ENCODE measurements around the gene IRF5. TPM values are rescaled to one million over a fixed set of nuclear protein-coding genes. Genes with fewer than 3 reads are reported as not detected.

Gene IRF5
- polyA plus RNA-seq, 1 donor (not counting 4 experiments of a cell fraction or from before 2014, with no cell fraction given), result 0.88 TPM

DNA sequence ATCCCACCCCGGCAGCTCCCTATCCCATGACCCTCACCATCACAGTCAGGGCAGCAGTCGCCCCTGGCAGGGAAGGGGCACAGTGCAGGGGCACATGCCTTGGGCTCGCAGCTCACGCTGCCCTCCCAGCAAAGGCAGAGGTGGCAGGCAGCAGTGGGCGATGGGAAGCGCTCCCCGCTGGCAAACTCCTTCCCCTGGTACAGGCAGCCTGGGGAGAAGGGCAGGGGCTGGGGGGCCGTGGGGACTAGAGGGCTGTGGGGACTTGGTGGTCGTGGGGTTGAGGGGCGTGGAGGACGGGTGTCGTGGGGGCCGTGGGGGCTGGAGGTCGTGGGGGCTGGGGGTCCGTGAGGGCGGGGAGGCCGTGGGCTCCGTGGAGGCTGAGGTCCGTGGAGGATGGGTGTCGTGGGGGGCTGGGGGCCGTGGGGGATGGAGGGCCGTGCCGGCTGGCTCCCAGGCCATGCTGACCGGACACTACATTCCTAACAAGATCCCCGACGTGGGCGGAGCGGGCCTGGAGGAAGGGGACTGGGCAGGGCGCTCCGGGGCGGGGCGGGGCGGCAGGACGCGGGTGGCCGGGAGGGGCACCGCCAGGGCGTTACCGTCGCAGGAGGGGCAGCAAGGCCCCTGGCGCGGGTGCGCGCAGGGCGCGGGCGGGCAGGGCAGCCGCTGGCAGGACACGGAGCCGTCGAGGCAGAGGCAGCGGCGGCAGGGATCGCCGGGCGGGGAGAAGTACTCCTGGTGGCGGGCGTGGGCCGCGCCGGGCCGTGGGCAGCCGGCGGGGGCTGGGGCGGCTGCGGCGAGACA is 47.2 kb upstream of the IRF5 start:
- TF ChIP-seq, protein P1, sequence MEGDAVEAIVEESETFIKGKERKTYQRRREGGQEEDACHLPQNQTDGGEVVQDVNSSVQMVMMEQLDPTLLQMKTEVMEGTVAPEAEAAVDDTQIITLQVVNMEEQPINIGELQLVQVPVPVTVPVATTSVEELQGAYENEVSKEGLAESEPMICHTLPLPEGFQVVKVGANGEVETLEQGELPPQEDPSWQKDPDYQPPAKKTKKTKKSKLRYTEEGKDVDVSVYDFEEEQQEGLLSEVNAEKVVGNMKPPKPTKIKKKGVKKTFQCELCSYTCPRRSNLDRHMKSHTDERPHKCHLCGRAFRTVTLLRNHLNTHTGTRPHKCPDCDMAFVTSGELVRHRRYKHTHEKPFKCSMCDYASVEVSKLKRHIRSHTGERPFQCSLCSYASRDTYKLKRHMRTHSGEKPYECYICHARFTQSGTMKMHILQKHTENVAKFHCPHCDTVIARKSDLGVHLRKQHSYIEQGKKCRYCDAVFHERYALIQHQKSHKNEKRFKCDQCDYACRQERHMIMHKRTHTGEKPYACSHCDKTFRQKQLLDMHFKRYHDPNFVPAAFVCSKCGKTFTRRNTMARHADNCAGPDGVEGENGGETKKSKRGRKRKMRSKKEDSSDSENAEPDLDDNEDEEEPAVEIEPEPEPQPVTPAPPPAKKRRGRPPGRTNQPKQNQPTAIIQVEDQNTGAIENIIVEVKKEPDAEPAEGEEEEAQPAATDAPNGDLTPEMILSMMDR (optimal IDR thresholded peaks at IDR 0.05 in 1 of 3, IDR thresholded peaks at IDR 0.05 in 1 of 3, conservative IDR thresholded peaks at IDR 0.05 in 1 of 3; ENCODE audit: extremely low read depth in 1 of 3, insufficient read depth in 2 of 3, low read length in 3 of 3), result no peak
- no peak for TF ChIP-seq EZH2 (IDR thresholded peaks at IDR 0.05; ENCODE audit: low read length)
- H3K4me2 ChIP-seq (ENCODE audit: control insufficient read depth, extremely low read depth, insufficient read depth, low read depth, low read length), result peak overlapping the region; percentile 16
- H3K9ac ChIP-seq (ENCODE audit: control insufficient read depth, extremely low read depth, insufficient read depth, low read length), result no peak overlapping the region
- no peak overlapping the region for H3K27ac ChIP-seq (ENCODE audit: control insufficient read depth, insufficient read depth, low read length)
- H3K9me3 ChIP-seq (ENCODE audit: control insufficient read depth, low read depth, low read length), result peaks cover 2% of the 10 kb centered on the region
- peak overlapping the region in 1 of 3 experiments; percentile 25 for H3K4me3 ChIP-seq (ENCODE audit: control insufficient read depth in 2 of 3, extremely low read depth in 1 of 3, insufficient read depth in 2 of 3, low read depth in 1 of 3, low read length in 3 of 3)
- FAIRE-seq (no peak), DNase-seq (ENCODE audit: low read depth, low spot score) (no peak)
- H3K27me3 ChIP-seq (ENCODE audit: control insufficient read depth, extremely low read depth, insufficient read depth, low read length), result no peaks in the 10 kb centered on the region
- H4K20me1 ChIP-seq (ENCODE audit: control insufficient read depth, extremely low read depth, insufficient read depth, low read length), result no peaks in the 10 kb centered on the region
- no peak overlapping the region for H2AFZ ChIP-seq (ENCODE audit: control insufficient read depth, low read length)
- H3K79me2 ChIP-seq (ENCODE audit: control insufficient read depth, insufficient read depth, low read length), result no peaks in the 10 kb centered on the region
- H3K9me1 ChIP-seq (ENCODE audit: control insufficient read depth, extremely low read depth, insufficient read depth, low read length), result no peaks in the 10 kb centered on the region
- peaks cover 25% of the 10 kb centered on the region for H3K4me1 ChIP-seq (ENCODE audit: control insufficient read depth, extremely low read depth, insufficient read depth, low read length)
- dilution Hi-C loops (cut with MboI; ENCODE audit: extremely low pct_ligation_motif_present, low sequenced_read_pairs), result no loop called here
- H3K36me3 ChIP-seq (ENCODE audit: control insufficient read depth in 2 of 2, extremely low read depth in 1 of 2, insufficient read depth in 2 of 2, low read length in 2 of 2), result no peaks in the 10 kb centered on the region

DNA sequence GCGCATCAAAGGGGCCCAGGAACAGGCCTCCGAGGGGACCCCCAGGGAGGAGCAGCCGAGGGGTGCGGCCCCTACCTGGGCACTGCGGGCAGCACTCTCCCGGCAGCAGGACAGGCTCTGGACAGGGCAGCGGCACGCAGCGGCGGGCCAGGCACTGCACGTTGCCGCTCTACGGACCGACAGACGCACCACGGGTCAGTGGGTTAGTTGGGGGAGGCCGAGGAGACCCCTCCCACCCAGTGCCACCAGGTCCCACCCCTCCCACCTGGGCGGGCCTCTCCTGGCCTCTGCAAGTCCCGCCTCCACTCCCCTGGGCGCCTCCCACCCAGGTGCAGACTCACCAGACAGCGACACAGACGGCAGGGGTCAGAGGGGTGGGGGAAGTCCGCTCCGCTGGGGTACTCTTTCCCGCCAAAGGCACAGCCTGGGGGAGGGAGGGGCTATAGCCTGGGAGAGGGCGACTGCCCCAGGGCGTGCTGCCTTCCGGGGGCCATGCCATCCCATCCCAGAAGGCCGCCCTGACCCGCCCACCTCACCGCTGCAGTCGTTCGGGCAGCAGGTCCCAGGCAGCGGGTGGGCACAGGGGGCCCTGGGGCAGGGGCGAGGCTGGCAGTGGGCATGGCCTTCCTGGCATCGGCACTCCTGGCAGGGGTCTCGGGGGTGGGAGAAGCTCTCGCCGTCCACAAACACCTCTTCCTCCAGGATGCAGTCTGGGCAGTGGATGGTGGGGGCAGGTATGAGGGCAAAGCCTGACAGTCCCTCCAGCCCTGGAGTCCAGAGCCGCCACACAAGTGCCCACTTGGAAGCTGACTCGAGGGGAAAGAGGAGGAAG is 46.4 kb upstream of the IRF5 start:
- Histone ChIP-seq H2AFZ (ENCODE audit: control insufficient read depth, low read length) (no peak overlapping the region), H3K9me1 (ENCODE audit: control insufficient read depth, extremely low read depth, insufficient read depth, low read length) (no peaks in the 10 kb centered on the region), H3K4me3 (ENCODE audit: control insufficient read depth in 2 of 3, extremely low read depth in 1 of 3, insufficient read depth in 2 of 3, low read depth in 1 of 3, low read length in 3 of 3) (peak overlapping the region in 1 of 3 experiments; percentile 25), H3K27ac (ENCODE audit: control insufficient read depth, insufficient read depth, low read length) (no peak overlapping the region), H3K27me3 (ENCODE audit: control insufficient read depth, extremely low read depth, insufficient read depth, low read length) (no peaks in the 10 kb centered on the region), H4K20me1 (ENCODE audit: control insufficient read depth, extremely low read depth, insufficient read depth, low read length) (no peaks in the 10 kb centered on the region), H3K36me3 (ENCODE audit: control insufficient read depth in 2 of 2, extremely low read depth in 1 of 2, insufficient read depth in 2 of 2, low read length in 2 of 2) (no peaks in the 10 kb centered on the region), H3K4me2 (ENCODE audit: control insufficient read depth, extremely low read depth, insufficient read depth, low read depth, low read length) (peak overlapping the region; percentile 16), H3K9me3 (ENCODE audit: control insufficient read depth, low read depth, low read length) (peaks cover 2% of the 10 kb centered on the region), H3K9ac (ENCODE audit: control insufficient read depth, extremely low read depth, insufficient read depth, low read length) (no peak overlapping the region), H3K4me1 (ENCODE audit: control insufficient read depth, extremely low read depth, insufficient read depth, low read length) (peaks cover 25% of the 10 kb centered on the region), H3K79me2 (ENCODE audit: control insufficient read depth, insufficient read depth, low read length) (no peaks in the 10 kb centered on the region)
- dilution Hi-C loops (cut with MboI; ENCODE audit: extremely low pct_ligation_motif_present, low sequenced_read_pairs), result no loop called here
- DNase-seq (ENCODE audit: low read depth, low spot score) (no peak), FAIRE-seq (no peak)
- TF ChIP-seq, protein P1 (optimal IDR thresholded peaks at IDR 0.05 in 1 of 3, IDR thresholded peaks at IDR 0.05 in 1 of 3, conservative IDR thresholded peaks at IDR 0.05 in 1 of 3; ENCODE audit: extremely low read depth in 1 of 3, insufficient read depth in 2 of 3, low read length in 3 of 3), result peak in 1 of 3 experiments; percentile 31
- TF ChIP-seq EZH2 (IDR thresholded peaks at IDR 0.05; ENCODE audit: low read length), result peak; percentile 29
